Panc1 (cell line): ENCODE results near the gene ACOX3.

Experiments used
- POLR2AphosphoS5 ChIP-seq: IDR thresholded peaks from 2 replicates; pipeline ENCODE4 v1.6.1; 2012; ENCODE audit warnings: mild to moderate bottlenecking, low read depth, low read length, moderate library complexity
- SIN3A ChIP-seq: IDR thresholded peaks from 2 replicates; pipeline ENCODE4 v1.6.1; 2012; ENCODE audit warnings: low read depth, mild to moderate bottlenecking, low read length, moderate library complexity, borderline replicate concordance; ENCODE audit not compliant: insufficient read depth
- TF ChIP-seq, protein P1 (sequence below): fragments of 450-650 bp; IDR thresholded peaks from 2 replicates; pipeline ENCODE4 v1.5.1; 2017; ENCODE audit warnings: mild to moderate bottlenecking

GRCh38 chr4:8365353-8365752, 75.2 kb downstream of the ACOX3 start:
- TF ChIP-seq, protein P1, sequence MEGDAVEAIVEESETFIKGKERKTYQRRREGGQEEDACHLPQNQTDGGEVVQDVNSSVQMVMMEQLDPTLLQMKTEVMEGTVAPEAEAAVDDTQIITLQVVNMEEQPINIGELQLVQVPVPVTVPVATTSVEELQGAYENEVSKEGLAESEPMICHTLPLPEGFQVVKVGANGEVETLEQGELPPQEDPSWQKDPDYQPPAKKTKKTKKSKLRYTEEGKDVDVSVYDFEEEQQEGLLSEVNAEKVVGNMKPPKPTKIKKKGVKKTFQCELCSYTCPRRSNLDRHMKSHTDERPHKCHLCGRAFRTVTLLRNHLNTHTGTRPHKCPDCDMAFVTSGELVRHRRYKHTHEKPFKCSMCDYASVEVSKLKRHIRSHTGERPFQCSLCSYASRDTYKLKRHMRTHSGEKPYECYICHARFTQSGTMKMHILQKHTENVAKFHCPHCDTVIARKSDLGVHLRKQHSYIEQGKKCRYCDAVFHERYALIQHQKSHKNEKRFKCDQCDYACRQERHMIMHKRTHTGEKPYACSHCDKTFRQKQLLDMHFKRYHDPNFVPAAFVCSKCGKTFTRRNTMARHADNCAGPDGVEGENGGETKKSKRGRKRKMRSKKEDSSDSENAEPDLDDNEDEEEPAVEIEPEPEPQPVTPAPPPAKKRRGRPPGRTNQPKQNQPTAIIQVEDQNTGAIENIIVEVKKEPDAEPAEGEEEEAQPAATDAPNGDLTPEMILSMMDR: no peak
- TF ChIP-seq SIN3A: no peak
- no peak for TF ChIP-seq POLR2AphosphoS5
